Measurements from ENCODE around the gene FNDC3A.

FNDC3A gene

GRCh38 chr13:49053215-49053614, 77.5 kb downstream of the FNDC3A start:
- TF ChIP-seq YY1 (IDR thresholded peaks at IDR 0.05; ENCODE audit: low read depth) (no peak), EP300 (IDR thresholded peaks at IDR 0.05; ENCODE audit: borderline replicate concordance) (no peak), NFIC (IDR thresholded peaks at IDR 0.05) (no peak), CEBPB (IDR thresholded peaks at IDR 0.05) (no peak), ZBTB7A (IDR thresholded peaks at IDR 0.05; ENCODE audit: low read depth) (no peak), FOXM1 (IDR thresholded peaks at IDR 0.05; ENCODE audit: borderline replicate concordance, low read depth) (no peak), TCF12 (IDR thresholded peaks at IDR 0.05; ENCODE audit: low read depth) (no peak), CREB1 (IDR thresholded peaks at IDR 0.05; ENCODE audit: low read depth) (no peak), EGR1 (IDR thresholded peaks at IDR 0.05) (no peak)

- TF ChIP-seq CEBPB (IDR thresholded peaks at IDR 0.05) (no peak), TCF12 (IDR thresholded peaks at IDR 0.05; ENCODE audit: low read depth) (no peak), FOXM1 (IDR thresholded peaks at IDR 0.05; ENCODE audit: borderline replicate concordance, low read depth) (no peak), EGR1 (IDR thresholded peaks at IDR 0.05) (no peak), REST (IDR thresholded peaks at IDR 0.05; ENCODE audit: low read depth) (no peak), USF1 (IDR thresholded peaks at IDR 0.05) (no peak), TAF1 (IDR thresholded peaks at IDR 0.05; ENCODE audit: low read depth) (no peak), ZBTB7A (IDR thresholded peaks at IDR 0.05; ENCODE audit: low read depth) (no peak), TEAD4 (IDR thresholded peaks at IDR 0.05) (no peak), MAX (IDR thresholded peaks at IDR 0.05) (no peak), CREB1 (IDR thresholded peaks at IDR 0.05; ENCODE audit: low read depth) (no peak), NFIC (IDR thresholded peaks at IDR 0.05) (no peak), RAD21 (IDR thresholded peaks at IDR 0.05; ENCODE audit: low read depth) (no peak), YY1 (IDR thresholded peaks at IDR 0.05; ENCODE audit: low read depth) (no peak), EP300 (IDR thresholded peaks at IDR 0.05; ENCODE audit: borderline replicate concordance) (no peak)
Measured at GRCh38 chr13:49053906-49054305, 78.2 kb downstream of the FNDC3A start.

- no peak for TF ChIP-seq YY1 (IDR thresholded peaks at IDR 0.05; ENCODE audit: low read depth)
- TF ChIP-seq EGR1 (IDR thresholded peaks at IDR 0.05) = no peak
- TF ChIP-seq FOXM1 (IDR thresholded peaks at IDR 0.05; ENCODE audit: borderline replicate concordance, low read depth) = no peak
- no peak for TF ChIP-seq MAX (IDR thresholded peaks at IDR 0.05)
- TF ChIP-seq TAF1 (IDR thresholded peaks at IDR 0.05; ENCODE audit: low read depth) = no peak
- TF ChIP-seq TEAD4 (IDR thresholded peaks at IDR 0.05) = no peak
- TF ChIP-seq TCF12 (IDR thresholded peaks at IDR 0.05; ENCODE audit: low read depth) = no peak
- no peak for TF ChIP-seq NFIC (IDR thresholded peaks at IDR 0.05)
- TF ChIP-seq ZBTB7A (IDR thresholded peaks at IDR 0.05; ENCODE audit: low read depth) = no peak
- TF ChIP-seq USF1 (IDR thresholded peaks at IDR 0.05) = no peak
- no peak for TF ChIP-seq RAD21 (IDR thresholded peaks at IDR 0.05; ENCODE audit: low read depth)
- TF ChIP-seq REST (IDR thresholded peaks at IDR 0.05; ENCODE audit: low read depth) = no peak
- no peak for TF ChIP-seq CREB1 (IDR thresholded peaks at IDR 0.05; ENCODE audit: low read depth)
Measured at GRCh38 chr13:49055021-49055420, 79.3 kb downstream of the FNDC3A start.

- TF ChIP-seq TCF12 (IDR thresholded peaks at IDR 0.05; ENCODE audit: low read depth) (no peak), FOXM1 (IDR thresholded peaks at IDR 0.05; ENCODE audit: borderline replicate concordance, low read depth) (no peak), MAX (IDR thresholded peaks at IDR 0.05) (no peak), CREB1 (IDR thresholded peaks at IDR 0.05; ENCODE audit: low read depth) (no peak), TEAD4 (IDR thresholded peaks at IDR 0.05) (no peak), USF1 (IDR thresholded peaks at IDR 0.05) (no peak), EGR1 (IDR thresholded peaks at IDR 0.05) (no peak)
Measured at GRCh38 chr13:49057176-49057575, 81.5 kb downstream of the FNDC3A start.

- TF ChIP-seq USF1 (IDR thresholded peaks at IDR 0.05) = no peak
- no peak for TF ChIP-seq TCF12 (IDR thresholded peaks at IDR 0.05; ENCODE audit: low read depth)
- TF ChIP-seq RAD21 (IDR thresholded peaks at IDR 0.05; ENCODE audit: low read depth) = no peak
- no peak for TF ChIP-seq FOXM1 (IDR thresholded peaks at IDR 0.05; ENCODE audit: borderline replicate concordance, low read depth)
- no peak for TF ChIP-seq ZBTB7A (IDR thresholded peaks at IDR 0.05; ENCODE audit: low read depth)
Measured at GRCh38 chr13:49058761-49059160, 83.0 kb downstream of the FNDC3A start.
